Endothelial cell (in vitro differentiated cells): ENCODE data around the gene RBM15. TPM values are rescaled to one million over a fixed set of nuclear protein-coding genes. Genes with fewer than 3 reads are reported as not detected.
A peak's percentile ranks its signal among the peaks of the same experiment; 100 is the strongest.

Experiments used
- DNase-seq: peaks from one replicate; pipeline ENCODE4 v3.0.0; 2021; ENCODE audit warnings: low spot score
- H3K27ac Mint-ChIP-seq: one replicate; pipeline ENCODE4 v1.8.0; 2021; ENCODE audit warnings: mixed read lengths, inconsistent platforms; ENCODE audit not compliant: unreplicated experiment
- H3K27me3 Mint-ChIP-seq: one replicate; pipeline ENCODE4 v1.8.0; 2021; ENCODE audit warnings: mild to moderate bottlenecking, moderate library complexity, mixed read lengths, inconsistent platforms; ENCODE audit not compliant: unreplicated experiment
- H3K36me3 Mint-ChIP-seq: one replicate; pipeline ENCODE4 v1.8.0; 2021; ENCODE audit warnings: mild to moderate bottlenecking, low read depth, mixed read lengths, inconsistent platforms; ENCODE audit not compliant: unreplicated experiment
- H3K4me1 Mint-ChIP-seq: one replicate; pipeline ENCODE4 v1.8.0; 2021; ENCODE audit warnings: mild to moderate bottlenecking, mixed read lengths, inconsistent platforms; ENCODE audit not compliant: unreplicated experiment
- H3K4me3 Mint-ChIP-seq: one replicate; pipeline ENCODE4 v1.8.0; 2021; ENCODE audit warnings: mild to moderate bottlenecking, mixed read lengths, inconsistent platforms; ENCODE audit not compliant: unreplicated experiment
- H3K9me3 Mint-ChIP-seq: one replicate; pipeline ENCODE4 v1.8.0; 2021; ENCODE audit warnings: mixed read lengths, inconsistent platforms; ENCODE audit not compliant: unreplicated experiment
- total RNA-seq: library from RNA; stranded (reverse); fragmentation: NEBNext Ultra II Directional; extraction: Animal tissue kit (Norgen Biotek cat#: 25700); gene quantifications from one replicate; pipeline ENCODE4 v1.2.1, GENCODE V29; 2021; ENCODE audit not compliant: unreplicated experiment
- TF ChIP-seq, protein P1 (sequence below): fragments of 200-600 bp; sonication (generic); IDR thresholded peaks from one replicate; pipeline ENCODE4 v1.5.0; 2021; ENCODE audit warnings: antibody characterized with exemption; ENCODE audit not compliant: unreplicated experiment

Gene RBM15
- total RNA-seq, 1 donor from 2014 or later, result 27.6 TPM

GRCh38 chr1:110343249-110343648 lies 4.1 kb downstream of the RBM15 start:
- no peak overlapping the region for H3K4me3 Mint-ChIP-seq
- no peaks in the 10 kb centered on the region for H3K27me3 Mint-ChIP-seq
- DNase-seq, result no peak
- TF ChIP-seq, protein P1, sequence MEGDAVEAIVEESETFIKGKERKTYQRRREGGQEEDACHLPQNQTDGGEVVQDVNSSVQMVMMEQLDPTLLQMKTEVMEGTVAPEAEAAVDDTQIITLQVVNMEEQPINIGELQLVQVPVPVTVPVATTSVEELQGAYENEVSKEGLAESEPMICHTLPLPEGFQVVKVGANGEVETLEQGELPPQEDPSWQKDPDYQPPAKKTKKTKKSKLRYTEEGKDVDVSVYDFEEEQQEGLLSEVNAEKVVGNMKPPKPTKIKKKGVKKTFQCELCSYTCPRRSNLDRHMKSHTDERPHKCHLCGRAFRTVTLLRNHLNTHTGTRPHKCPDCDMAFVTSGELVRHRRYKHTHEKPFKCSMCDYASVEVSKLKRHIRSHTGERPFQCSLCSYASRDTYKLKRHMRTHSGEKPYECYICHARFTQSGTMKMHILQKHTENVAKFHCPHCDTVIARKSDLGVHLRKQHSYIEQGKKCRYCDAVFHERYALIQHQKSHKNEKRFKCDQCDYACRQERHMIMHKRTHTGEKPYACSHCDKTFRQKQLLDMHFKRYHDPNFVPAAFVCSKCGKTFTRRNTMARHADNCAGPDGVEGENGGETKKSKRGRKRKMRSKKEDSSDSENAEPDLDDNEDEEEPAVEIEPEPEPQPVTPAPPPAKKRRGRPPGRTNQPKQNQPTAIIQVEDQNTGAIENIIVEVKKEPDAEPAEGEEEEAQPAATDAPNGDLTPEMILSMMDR, result no peak
- peak overlapping the region; percentile 61 for H3K27ac Mint-ChIP-seq
- H3K9me3 Mint-ChIP-seq, result no peaks in the 10 kb centered on the region
- H3K36me3 Mint-ChIP-seq, result no peaks in the 10 kb centered on the region
- peaks cover 32% of the 10 kb centered on the region for H3K4me1 Mint-ChIP-seq

- Mint-ChIP-seq H3K9me3 (no peaks in the 10 kb centered on the region), H3K4me3 (no peak overlapping the region), H3K4me1 (peaks cover 32% of the 10 kb centered on the region), H3K36me3 (no peaks in the 10 kb centered on the region), H3K27me3 (no peaks in the 10 kb centered on the region), H3K27ac (no peak overlapping the region)
- no peak for DNase-seq
- TF ChIP-seq, protein P1, result no peak
Observed at GRCh38 chr1:110344152-110344551, 5.0 kb downstream of the RBM15 start.

- Mint-ChIP-seq H3K4me3 (no peak overlapping the region), H3K4me1 (peaks cover 29% of the 10 kb centered on the region), H3K27me3 (no peaks in the 10 kb centered on the region), H3K9me3 (no peaks in the 10 kb centered on the region), H3K36me3 (no peaks in the 10 kb centered on the region), H3K27ac (peak overlapping the region; percentile 32)
- DNase-seq, result no peak
- TF ChIP-seq, protein P1, result no peak
Observed at GRCh38 chr1:110345480-110345879, 6.3 kb downstream of the RBM15 start.

DNA sequence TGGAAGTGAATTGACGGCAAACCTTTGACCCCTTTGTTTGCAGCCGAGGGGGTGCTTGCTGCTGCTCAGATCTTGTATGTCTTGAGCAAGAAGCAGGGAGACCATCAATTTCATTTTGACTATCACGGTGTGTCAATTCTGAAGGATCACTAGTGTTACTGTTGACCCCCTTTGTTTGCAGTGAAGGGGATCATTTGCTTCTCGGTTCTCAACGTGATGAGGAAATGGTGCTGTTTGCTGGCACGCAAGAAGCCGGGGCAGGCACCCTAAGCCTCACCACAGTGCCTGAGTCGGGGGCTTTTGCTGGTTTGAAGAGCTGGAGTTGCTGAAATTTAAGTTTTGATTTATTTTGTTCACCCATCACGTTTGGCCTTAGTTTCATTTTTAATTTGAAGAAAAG lies 7.5 kb downstream of the RBM15 start:
- DNase-seq, result no peak
- H3K4me1 Mint-ChIP-seq, result peaks cover 20% of the 10 kb centered on the region
- H3K9me3 Mint-ChIP-seq, result no peaks in the 10 kb centered on the region
- H3K36me3 Mint-ChIP-seq, result no peaks in the 10 kb centered on the region
- H3K27me3 Mint-ChIP-seq, result peaks cover 2% of the 10 kb centered on the region
- peak overlapping the region; percentile 22 for H3K27ac Mint-ChIP-seq
- H3K4me3 Mint-ChIP-seq, result peak overlapping the region; percentile 26
- TF ChIP-seq, protein P1, result no peak

DNA sequence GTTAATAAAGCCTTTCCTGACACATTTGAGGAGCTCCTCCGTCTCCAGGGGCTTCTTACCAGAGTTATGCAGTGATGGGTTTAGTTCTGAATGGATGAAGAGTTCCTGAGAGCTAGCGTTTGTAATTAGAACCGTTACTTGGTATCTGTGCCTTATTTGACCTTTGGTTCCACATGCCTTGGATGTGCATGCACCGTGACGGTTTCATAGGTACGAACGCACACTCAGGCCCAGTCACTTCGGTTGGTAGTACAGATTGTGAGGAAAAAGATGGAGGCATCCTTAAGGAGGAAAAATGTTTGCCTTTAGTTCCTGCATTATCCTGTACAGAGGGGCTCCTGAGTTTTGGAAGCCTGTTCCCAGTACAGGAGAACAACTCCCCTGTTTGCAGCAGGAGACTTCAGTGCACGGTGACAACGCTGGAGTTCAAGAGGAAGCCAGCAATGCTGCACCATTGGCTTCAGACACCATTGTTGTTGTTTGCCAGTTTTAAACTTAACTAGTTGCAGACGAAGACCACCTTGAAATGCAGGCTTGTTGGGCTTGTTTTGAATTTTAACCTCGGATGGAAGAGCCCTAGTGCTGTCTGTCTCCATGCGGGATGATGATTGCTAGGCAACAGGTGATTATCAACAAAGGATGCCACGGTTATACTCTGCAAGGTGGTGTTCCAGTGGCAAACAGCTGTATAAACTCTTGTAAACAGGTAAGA lies 8.2 kb downstream of the RBM15 start:
- Mint-ChIP-seq H3K4me3 (no peak overlapping the region), H3K36me3 (no peaks in the 10 kb centered on the region), H3K9me3 (no peaks in the 10 kb centered on the region), H3K4me1 (peaks cover 17% of the 10 kb centered on the region), H3K27ac (peak overlapping the region; percentile 65), H3K27me3 (peaks cover 2% of the 10 kb centered on the region)
- TF ChIP-seq, protein P1, result no peak
- no peak for DNase-seq
